ENCODE data around the gene ZGPAT. TPM values are rescaled to one million over a fixed set of nuclear protein-coding genes. Genes with fewer than 3 reads are reported as not detected.
A peak's percentile ranks its signal among the peaks of the same experiment; 100 is the strongest.

ZGPAT gene
- total RNA-seq, 1 donor from 2014 or later = 11.7 TPM

GRCh38 chr20:63678667-63679465 lies 29.0 kb upstream of the ZGPAT start:
- no peak for DNase-seq (ENCODE audit: low read depth in 2 of 2)

- no peak for DNase-seq (ENCODE audit: low read depth in 2 of 2)
Observed at GRCh38 chr20:63679799-63680305, 28.0 kb upstream of the ZGPAT start.

GRCh38 chr20:63680427-63680826 lies 27.4 kb upstream of the ZGPAT start:
- DNase-seq (ENCODE audit: low read depth in 2 of 2) = no peak

- no peak for DNase-seq (ENCODE audit: low read depth in 2 of 2)
Observed at GRCh38 chr20:63680857-63681608, 26.8 kb upstream of the ZGPAT start.

GRCh38 chr20:63681609-63682142 lies 26.2 kb upstream of the ZGPAT start:
- no peak for DNase-seq (ENCODE audit: low read depth in 2 of 2)

- DNase-seq (ENCODE audit: low read depth in 2 of 2) = peak; percentile 45 to 97
Observed at GRCh38 chr20:63682384-63683139, 25.3 kb upstream of the ZGPAT start.

- no peak for DNase-seq (ENCODE audit: low read depth in 2 of 2)
Observed at GRCh38 chr20:63685269-63686026, 22.4 kb upstream of the ZGPAT start.

- DNase-seq (ENCODE audit: low read depth in 2 of 2) = no peak
Observed at GRCh38 chr20:63686094-63686491, 21.7 kb upstream of the ZGPAT start.

- DNase-seq (ENCODE audit: low read depth in 2 of 2) = peak; percentile 54 to 96
Observed at GRCh38 chr20:63686492-63687321, 21.1 kb upstream of the ZGPAT start.

- DNase-seq (ENCODE audit: low read depth in 2 of 2) = no peak
Observed at GRCh38 chr20:63687419-63688178, 20.2 kb upstream of the ZGPAT start.

GRCh38 chr20:63688228-63689045 lies 19.4 kb upstream of the ZGPAT start:
- no peak for DNase-seq (ENCODE audit: low read depth in 2 of 2)

GRCh38 chr20:63689046-63690002 lies 18.5 kb upstream of the ZGPAT start:
- DNase-seq (ENCODE audit: low read depth in 2 of 2) = no peak

GRCh38 chr20:63690003-63690897 lies 17.6 kb upstream of the ZGPAT start:
- DNase-seq (ENCODE audit: low read depth in 2 of 2) = no peak

GRCh38 chr20:63690898-63691710 lies 16.7 kb upstream of the ZGPAT start:
- no peak for DNase-seq (ENCODE audit: low read depth in 2 of 2)

GRCh38 chr20:63691711-63692435 lies 16.0 kb upstream of the ZGPAT start:
- DNase-seq (ENCODE audit: low read depth in 2 of 2) = no peak
